ENCODE results near the gene AQP7.

The AQP7 gene

GRCh38 chr9:33348998-33349397 lies 53.4 kb downstream of the AQP7 start:
- H3K27me3 ChIP-seq (ENCODE audit: insufficient read depth, poor library complexity, severe bottlenecking): no peaks in the 10 kb centered on the region
- ATAC-seq (ENCODE audit: low read depth): no peak
- DNase-seq (ENCODE audit: low spot score): no peak
- H3K36me3 ChIP-seq (ENCODE audit: low read depth): peaks cover 51% of the 10 kb centered on the region
- no peak overlapping the region for H3K4me3 ChIP-seq (ENCODE audit: severe bottlenecking)
- no peaks in the 10 kb centered on the region for H3K9me3 ChIP-seq (ENCODE audit: severe bottlenecking)
- TF ChIP-seq, protein P1, sequence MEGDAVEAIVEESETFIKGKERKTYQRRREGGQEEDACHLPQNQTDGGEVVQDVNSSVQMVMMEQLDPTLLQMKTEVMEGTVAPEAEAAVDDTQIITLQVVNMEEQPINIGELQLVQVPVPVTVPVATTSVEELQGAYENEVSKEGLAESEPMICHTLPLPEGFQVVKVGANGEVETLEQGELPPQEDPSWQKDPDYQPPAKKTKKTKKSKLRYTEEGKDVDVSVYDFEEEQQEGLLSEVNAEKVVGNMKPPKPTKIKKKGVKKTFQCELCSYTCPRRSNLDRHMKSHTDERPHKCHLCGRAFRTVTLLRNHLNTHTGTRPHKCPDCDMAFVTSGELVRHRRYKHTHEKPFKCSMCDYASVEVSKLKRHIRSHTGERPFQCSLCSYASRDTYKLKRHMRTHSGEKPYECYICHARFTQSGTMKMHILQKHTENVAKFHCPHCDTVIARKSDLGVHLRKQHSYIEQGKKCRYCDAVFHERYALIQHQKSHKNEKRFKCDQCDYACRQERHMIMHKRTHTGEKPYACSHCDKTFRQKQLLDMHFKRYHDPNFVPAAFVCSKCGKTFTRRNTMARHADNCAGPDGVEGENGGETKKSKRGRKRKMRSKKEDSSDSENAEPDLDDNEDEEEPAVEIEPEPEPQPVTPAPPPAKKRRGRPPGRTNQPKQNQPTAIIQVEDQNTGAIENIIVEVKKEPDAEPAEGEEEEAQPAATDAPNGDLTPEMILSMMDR (IDR thresholded peaks at IDR 0.05; ENCODE audit: poor library complexity, severe bottlenecking): no peak
- H3K27ac ChIP-seq (ENCODE audit: poor library complexity, severe bottlenecking): no peak overlapping the region
- H3K4me1 ChIP-seq (ENCODE audit: insufficient read depth, poor library complexity, severe bottlenecking): no peaks in the 10 kb centered on the region

- ATAC-seq (ENCODE audit: low read depth) (no peak), DNase-seq (ENCODE audit: low spot score) (no peak)
- Histone ChIP-seq H3K36me3 (ENCODE audit: low read depth) (peaks cover 74% of the 10 kb centered on the region), H3K9me3 (ENCODE audit: severe bottlenecking) (no peaks in the 10 kb centered on the region), H3K4me1 (ENCODE audit: insufficient read depth, poor library complexity, severe bottlenecking) (no peaks in the 10 kb centered on the region), H3K27me3 (ENCODE audit: insufficient read depth, poor library complexity, severe bottlenecking) (no peaks in the 10 kb centered on the region), H3K27ac (ENCODE audit: poor library complexity, severe bottlenecking) (no peak overlapping the region), H3K4me3 (ENCODE audit: severe bottlenecking) (no peak overlapping the region)
- TF ChIP-seq, protein P1 (IDR thresholded peaks at IDR 0.05; ENCODE audit: poor library complexity, severe bottlenecking): no peak
Measured at GRCh38 chr9:33346564-33346963, 55.8 kb downstream of the AQP7 start.

- H3K4me3 ChIP-seq (ENCODE audit: severe bottlenecking): no peak overlapping the region
- no peak for DNase-seq (ENCODE audit: low spot score)
- TF ChIP-seq, protein P1 (IDR thresholded peaks at IDR 0.05; ENCODE audit: poor library complexity, severe bottlenecking): no peak
- H3K27me3 ChIP-seq (ENCODE audit: insufficient read depth, poor library complexity, severe bottlenecking): no peaks in the 10 kb centered on the region
- H3K27ac ChIP-seq (ENCODE audit: poor library complexity, severe bottlenecking): no peak overlapping the region
- no peaks in the 10 kb centered on the region for H3K4me1 ChIP-seq (ENCODE audit: insufficient read depth, poor library complexity, severe bottlenecking)
- no peak for ATAC-seq (ENCODE audit: low read depth)
- peaks cover 98% of the 10 kb centered on the region for H3K36me3 ChIP-seq (ENCODE audit: low read depth)
- H3K9me3 ChIP-seq (ENCODE audit: severe bottlenecking): peaks cover 10% of the 10 kb centered on the region
Measured at GRCh38 chr9:33344145-33344544, 58.2 kb downstream of the AQP7 start.

DNA sequence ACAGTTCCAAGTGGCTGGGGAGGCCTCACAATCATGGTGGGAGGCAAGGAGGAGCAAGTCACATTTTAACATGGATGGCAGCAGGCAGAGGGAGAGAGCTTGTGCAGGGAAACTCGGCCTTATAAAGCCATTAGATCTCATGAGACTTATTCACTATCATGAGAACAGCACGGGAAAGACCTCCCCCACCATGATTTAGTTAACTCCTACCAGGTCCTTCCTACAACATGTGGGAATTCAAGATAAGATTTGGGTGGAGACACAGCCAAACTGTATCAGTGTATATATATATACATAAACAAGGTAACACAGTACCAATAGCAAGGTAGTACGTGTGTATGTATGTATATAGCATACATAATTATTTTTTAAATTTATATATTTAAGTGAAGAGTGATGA lies 61.2 kb downstream of the AQP7 start:
- TF ChIP-seq, protein P1 (IDR thresholded peaks at IDR 0.05; ENCODE audit: poor library complexity, severe bottlenecking): no peak
- no peaks in the 10 kb centered on the region for H3K27me3 ChIP-seq (ENCODE audit: insufficient read depth, poor library complexity, severe bottlenecking)
- no peak overlapping the region for H3K4me3 ChIP-seq (ENCODE audit: severe bottlenecking)
- ATAC-seq (ENCODE audit: low read depth) (no peak), DNase-seq (ENCODE audit: low spot score) (no peak)
- no peak overlapping the region for H3K27ac ChIP-seq (ENCODE audit: poor library complexity, severe bottlenecking)
- peaks cover 99% of the 10 kb centered on the region for H3K36me3 ChIP-seq (ENCODE audit: low read depth)
- no peaks in the 10 kb centered on the region for H3K4me1 ChIP-seq (ENCODE audit: insufficient read depth, poor library complexity, severe bottlenecking)
- H3K9me3 ChIP-seq (ENCODE audit: severe bottlenecking): peaks cover 11% of the 10 kb centered on the region

DNA sequence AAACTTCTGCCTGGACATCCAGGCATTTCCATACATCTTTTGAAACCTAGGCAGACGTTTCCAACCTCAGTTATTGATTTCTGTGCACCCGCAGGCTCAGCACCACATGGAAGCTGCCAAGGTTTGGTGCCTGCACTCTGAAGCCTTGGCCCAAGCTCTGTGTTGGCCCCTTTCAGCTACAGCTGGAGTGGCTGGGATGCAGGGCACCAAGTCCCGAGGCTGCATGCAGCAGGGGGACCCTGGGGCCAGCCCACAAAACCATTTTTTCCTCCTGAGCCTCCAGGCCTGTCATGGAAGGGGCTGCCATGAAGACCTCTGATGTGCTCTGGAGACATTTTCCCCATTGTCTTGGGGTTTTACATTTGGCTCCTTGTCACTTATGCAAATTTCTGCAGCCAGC lies 62.2 kb downstream of the AQP7 start:
- H3K27me3 ChIP-seq (ENCODE audit: insufficient read depth, poor library complexity, severe bottlenecking): no peaks in the 10 kb centered on the region

More for the DNA sequence above, 62.2 kb downstream of the AQP7 start:
- Histone ChIP-seq H3K4me1 (ENCODE audit: insufficient read depth, poor library complexity, severe bottlenecking) (no peaks in the 10 kb centered on the region), H3K4me3 (ENCODE audit: severe bottlenecking) (no peak overlapping the region), H3K9me3 (ENCODE audit: severe bottlenecking) (peaks cover 11% of the 10 kb centered on the region), H3K27ac (ENCODE audit: poor library complexity, severe bottlenecking) (no peak overlapping the region), H3K36me3 (ENCODE audit: low read depth) (peaks cover 98% of the 10 kb centered on the region)
- TF ChIP-seq, protein P1 (IDR thresholded peaks at IDR 0.05; ENCODE audit: poor library complexity, severe bottlenecking): no peak
- no peak for ATAC-seq (ENCODE audit: low read depth)
- no peak for DNase-seq (ENCODE audit: low spot score)
